Vagina (tissue), 2 donors: ENCODE data around the gene CAPZA1.

Experiments
- CTCF ChIP-seq, 3 experiments: fragments of 450-650 bp in 2 of 3; fragments of 200-600 bp in 1 of 3; sonication (generic) in 1 of 3; IDR thresholded peaks; one replicate each; pipeline ENCODE4 v1.5.1; 2017 to 2019; ENCODE audit warnings: antibody characterized with exemption in 3 of 3, mild to moderate bottlenecking in 2 of 3, moderate library complexity in 2 of 3
- POLR2A ChIP-seq, 2 donors: fragments of 450-650 bp; IDR thresholded peaks; one replicate each; pipeline ENCODE4 v1.6.1; 2017; ENCODE audit warnings: antibody characterized with exemption in 2 of 2, mild to moderate bottlenecking in 2 of 2, moderate library complexity in 2 of 2
- POLR2AphosphoS5 ChIP-seq, 2 donors: sonication (generic); formaldehyde crosslinking; IDR thresholded peaks; one replicate each; pipeline ENCODE4 v1.9.0; 2017; ENCODE audit warnings: antibody characterized with exemption in 2 of 2, mild to moderate bottlenecking in 2 of 2, low read depth in 1 of 2; ENCODE audit not compliant: insufficient read depth in 1 of 2

GRCh38 chr1:112675728-112676381 lies 56.2 kb downstream of the CAPZA1 start:
- no peak for TF ChIP-seq CTCF (IDR thresholded peaks at IDR 0.05)
- no peak for TF ChIP-seq POLR2A (IDR thresholded peaks at IDR 0.05)
- no peak for TF ChIP-seq POLR2AphosphoS5 (IDR thresholded peaks at IDR 0.05; ENCODE audit: insufficient read depth in 1 of 2, low read depth in 1 of 2)
